LoVo (cell line): Measurements from ENCODE around the gene ZNF474.

Source experiments
- DNase-seq: peaks from one replicate; pipeline ENCODE4 v3.0.0-alpha.2; 2016; ENCODE audit warnings: low spot score

The ZNF474 gene

GRCh38 chr5:122118356-122118948, 10.9 kb upstream of the ZNF474 start:
- no peak for DNase-seq

GRCh38 chr5:122119205-122119604, 10.1 kb upstream of the ZNF474 start:
- DNase-seq = no peak

- DNase-seq = no peak
Observed at GRCh38 chr5:122120493-122120892, 8.9 kb upstream of the ZNF474 start.

- peak; percentile 5 for DNase-seq
Observed at GRCh38 chr5:122120957-122121356, 8.4 kb upstream of the ZNF474 start.

- no peak for DNase-seq
Observed at GRCh38 chr5:122121479-122122465, 7.6 kb upstream of the ZNF474 start.

GRCh38 chr5:122124766-122125165, 4.6 kb upstream of the ZNF474 start:
- DNase-seq = no peak

- DNase-seq = no peak
Observed at GRCh38 chr5:122126177-122126755, 3.1 kb upstream of the ZNF474 start.

GRCh38 chr5:122126756-122127321, 2.5 kb upstream of the ZNF474 start:
- no peak for DNase-seq

GRCh38 chr5:122130152-122130551, 806 bp downstream of the ZNF474 start:
- no peak for DNase-seq

GRCh38 chr5:122137702-122138101, 8.4 kb downstream of the ZNF474 start:
- DNase-seq = no peak

- no peak for DNase-seq
Observed at GRCh38 chr5:122138356-122138755, 9.0 kb downstream of the ZNF474 start.

GRCh38 chr5:122140900-122141299, 11.6 kb downstream of the ZNF474 start:
- DNase-seq = no peak

GRCh38 chr5:122141751-122142150, 12.4 kb downstream of the ZNF474 start:
- DNase-seq = no peak

- DNase-seq = no peak
Observed at GRCh38 chr5:122142480-122143164, 13.3 kb downstream of the ZNF474 start.

- no peak for DNase-seq
Observed at GRCh38 chr5:122144236-122144635, 14.9 kb downstream of the ZNF474 start.

GRCh38 chr5:122145906-122146305, 16.6 kb downstream of the ZNF474 start:
- no peak for DNase-seq

- DNase-seq = no peak
Observed at GRCh38 chr5:122149321-122150090, 20.2 kb downstream of the ZNF474 start.

- DNase-seq = no peak
Observed at GRCh38 chr5:122150215-122150614, 20.9 kb downstream of the ZNF474 start.

- DNase-seq = no peak
Observed at GRCh38 chr5:122151640-122152039, 22.3 kb downstream of the ZNF474 start.

GRCh38 chr5:122152266-122152900, 23.0 kb downstream of the ZNF474 start:
- DNase-seq = no peak

- no peak for DNase-seq
Observed at GRCh38 chr5:122153230-122153629, 23.9 kb downstream of the ZNF474 start.
